Dendritic cell treated with granulocyte-macrophage colony-stimulating factor and Interleukin-4, amounts not matched to agents 40 ng/mL and 50 ng/mL, for 4 days (primary cell): Measurements from ENCODE around the gene FAM107B.
A peak's percentile ranks its signal among the peaks of the same experiment; 100 is the strongest.
"Not testable (repeated sequence)": the region's sequence is repeated elsewhere in the genome, so short reads cannot be mapped to it uniquely, and the experiment has no call there.

Source experiments
- H3K27ac Mint-ChIP-seq: one replicate; pipeline ENCODE4 v1.8.0; 2022; ENCODE audit warnings: mild to moderate bottlenecking, mixed read lengths
- H3K27me3 Mint-ChIP-seq: one replicate; pipeline ENCODE4 v1.8.0; 2022; ENCODE audit warnings: mild to moderate bottlenecking, mixed read lengths
- H3K36me3 Mint-ChIP-seq: one replicate; pipeline ENCODE4 v1.8.0; 2022; ENCODE audit warnings: low read depth, mixed read lengths
- H3K4me1 Mint-ChIP-seq: one replicate; pipeline ENCODE4 v1.8.0; 2022; ENCODE audit warnings: low read depth, mixed read lengths
- H3K4me3 Mint-ChIP-seq: one replicate; pipeline ENCODE4 v1.8.0; 2022; ENCODE audit warnings: mild to moderate bottlenecking, moderate library complexity, mixed read lengths
- H3K9me3 Mint-ChIP-seq: one replicate; pipeline ENCODE4 v1.8.0; 2022; ENCODE audit warnings: mixed read lengths
- intact Hi-C: fragments of 100-400 bp; cut with micrococcal nuclease; formaldehyde crosslinking; loops from one replicate; pipeline ENCODE4 v1.15.0; 2022

Gene FAM107B

DNA sequence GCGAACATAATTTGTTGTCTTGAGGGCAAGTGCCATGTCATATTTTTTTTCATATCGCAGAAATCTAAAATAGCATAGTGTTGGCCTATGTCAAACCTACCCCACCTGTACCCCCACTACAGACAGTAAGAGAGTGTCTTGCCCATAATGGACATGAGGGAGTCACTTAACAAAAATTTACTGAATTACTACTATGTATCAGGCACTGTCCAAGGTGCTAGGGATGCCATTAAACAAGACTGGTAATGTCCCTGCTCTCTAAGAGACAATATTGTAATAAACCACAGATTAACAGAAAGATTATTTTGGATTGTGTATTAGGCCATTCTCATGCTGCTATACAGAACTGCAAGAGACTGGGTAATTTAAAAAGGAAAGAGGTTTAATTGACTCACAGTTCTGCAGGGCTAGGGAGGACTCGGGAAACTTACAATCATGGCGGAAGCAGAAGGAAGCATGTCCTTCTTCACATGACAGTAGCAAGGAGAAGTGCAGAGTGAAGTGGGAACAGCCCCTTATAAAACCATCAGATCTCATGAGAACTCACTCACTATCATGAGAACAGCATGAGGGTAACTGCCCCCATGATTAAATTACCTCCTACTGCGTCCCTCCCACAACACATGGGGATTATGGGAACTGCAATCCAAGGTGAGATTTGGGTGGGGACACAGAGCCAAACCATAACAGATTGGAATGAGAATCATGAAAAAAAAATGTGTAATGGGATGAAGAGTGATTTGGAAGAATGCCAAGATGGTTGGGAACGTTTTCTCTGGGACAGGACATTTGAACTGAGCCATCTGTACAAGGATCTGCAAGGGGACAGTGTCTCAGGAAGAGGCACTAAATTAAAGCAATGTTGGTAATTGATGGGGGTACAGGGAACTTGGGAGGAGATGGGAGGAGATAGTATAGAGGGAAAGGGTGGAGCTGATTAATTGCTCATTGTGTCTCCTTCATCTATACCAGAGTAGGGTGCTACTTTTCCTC, 108.5 kb downstream of the FAM107B start:
- intact Hi-C loops = no loop called here
- Mint-ChIP-seq H3K36me3 (peaks cover 10% of the 10 kb centered on the region), H3K9me3 (peaks cover 27% of the 10 kb centered on the region), H3K27ac (no peak overlapping the region), H3K4me1 (peaks cover 33% of the 10 kb centered on the region), H3K27me3 (no peaks in the 10 kb centered on the region), H3K4me3 (no peak overlapping the region)

DNA sequence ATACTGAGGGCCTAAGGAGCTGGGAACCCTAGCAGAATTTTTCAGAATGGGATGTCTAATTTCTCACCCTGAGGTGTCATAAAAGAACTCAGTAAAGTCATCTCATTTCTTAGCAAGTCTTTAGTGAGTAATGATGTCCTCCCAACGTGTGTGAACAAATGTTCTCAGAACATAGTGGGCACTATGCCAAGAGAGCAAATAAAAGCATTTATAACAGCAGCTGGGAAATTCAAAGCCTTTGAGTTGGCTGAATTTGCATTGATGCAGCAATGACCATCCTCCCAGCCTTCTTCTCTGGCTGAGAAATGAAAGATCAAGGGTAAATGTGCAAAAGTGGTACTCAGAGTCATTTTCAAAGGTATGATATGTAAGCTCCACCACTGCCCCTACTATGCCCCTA, 109.4 kb downstream of the FAM107B start:
- Mint-ChIP-seq H3K36me3 (peaks cover 10% of the 10 kb centered on the region), H3K27ac (no peak overlapping the region), H3K4me3 (no peak overlapping the region), H3K27me3 (peaks cover 2% of the 10 kb centered on the region), H3K4me1 (peaks cover 33% of the 10 kb centered on the region), H3K9me3 (peaks cover 33% of the 10 kb centered on the region)
- intact Hi-C loops = no loop called here

- intact Hi-C loops = no loop called here
- peaks cover 41% of the 10 kb centered on the region for H3K4me1 Mint-ChIP-seq
- peaks cover 10% of the 10 kb centered on the region for H3K36me3 Mint-ChIP-seq
- H3K9me3 Mint-ChIP-seq = peaks cover 33% of the 10 kb centered on the region
- H3K4me3 Mint-ChIP-seq = no peak overlapping the region
- no peak overlapping the region for H3K27ac Mint-ChIP-seq
- H3K27me3 Mint-ChIP-seq = peaks cover 2% of the 10 kb centered on the region
These were observed 110.4 kb downstream of the FAM107B start for GRCh38 chr10:14664345-14664744.

DNA sequence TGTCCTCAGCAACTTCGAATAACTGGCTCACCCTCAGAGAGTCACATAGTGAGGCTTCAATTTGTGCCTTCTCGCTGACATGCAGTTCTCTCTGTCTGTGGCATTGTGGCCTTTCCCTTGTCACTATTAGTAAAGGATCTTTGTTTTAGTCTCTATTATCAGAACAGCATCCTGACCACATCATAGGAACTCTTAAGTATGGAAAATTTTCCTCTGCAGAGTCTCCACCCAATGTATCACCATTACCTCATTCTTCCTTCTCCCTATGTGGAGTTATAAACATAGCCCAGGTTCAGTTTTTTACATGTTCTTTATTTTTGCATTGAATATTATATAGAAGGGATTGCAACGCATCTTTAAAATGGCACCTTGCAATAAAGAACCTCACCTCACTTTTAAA, 112.9 kb downstream of the FAM107B start:
- no peak overlapping the region for H3K27ac Mint-ChIP-seq
- H3K9me3 Mint-ChIP-seq = peaks cover 30% of the 10 kb centered on the region
- intact Hi-C loops = no loop called here
- peaks cover 10% of the 10 kb centered on the region for H3K36me3 Mint-ChIP-seq
- peaks cover 2% of the 10 kb centered on the region for H3K27me3 Mint-ChIP-seq
- H3K4me3 Mint-ChIP-seq = no peak overlapping the region
- peaks cover 63% of the 10 kb centered on the region for H3K4me1 Mint-ChIP-seq

DNA sequence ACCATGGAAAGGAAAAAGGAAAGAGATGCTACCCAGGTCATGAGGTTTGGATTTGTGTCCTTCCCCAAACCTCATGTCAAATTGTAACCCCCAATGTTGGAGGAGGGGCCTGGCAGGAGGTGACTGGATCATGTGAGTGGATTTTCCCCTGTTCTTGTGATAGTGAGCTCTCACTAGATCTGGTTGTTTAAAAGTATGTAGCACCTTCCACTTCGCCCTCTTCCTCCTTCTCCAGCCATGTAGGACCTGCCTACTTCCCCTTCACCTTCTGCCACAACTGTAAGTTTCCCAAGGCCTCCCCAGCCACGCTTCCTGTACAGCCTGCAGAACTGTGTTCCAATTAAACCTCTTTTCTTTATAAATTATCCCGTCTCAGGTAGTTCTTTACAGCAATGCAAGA, 113.9 kb downstream of the FAM107B start:
- Mint-ChIP-seq H3K4me3 (no peak overlapping the region), H3K27ac (peak overlapping the region; percentile 64), H3K36me3 (peaks cover 2% of the 10 kb centered on the region), H3K9me3 (peaks cover 20% of the 10 kb centered on the region), H3K4me1 (peaks cover 73% of the 10 kb centered on the region), H3K27me3 (peaks cover 2% of the 10 kb centered on the region)
- intact Hi-C loops = no loop called here

GRCh38 chr10:14659626-14660196, 115.0 kb downstream of the FAM107B start:
- intact Hi-C loops = no loop called here
- H3K4me1 Mint-ChIP-seq = peaks cover 77% of the 10 kb centered on the region
- no peaks in the 10 kb centered on the region for H3K36me3 Mint-ChIP-seq
- peaks cover 9% of the 10 kb centered on the region for H3K27me3 Mint-ChIP-seq
- peak overlapping the region; percentile 50 for H3K27ac Mint-ChIP-seq
- peaks cover 15% of the 10 kb centered on the region for H3K9me3 Mint-ChIP-seq
- peak overlapping the region; percentile 23 for H3K4me3 Mint-ChIP-seq

DNA sequence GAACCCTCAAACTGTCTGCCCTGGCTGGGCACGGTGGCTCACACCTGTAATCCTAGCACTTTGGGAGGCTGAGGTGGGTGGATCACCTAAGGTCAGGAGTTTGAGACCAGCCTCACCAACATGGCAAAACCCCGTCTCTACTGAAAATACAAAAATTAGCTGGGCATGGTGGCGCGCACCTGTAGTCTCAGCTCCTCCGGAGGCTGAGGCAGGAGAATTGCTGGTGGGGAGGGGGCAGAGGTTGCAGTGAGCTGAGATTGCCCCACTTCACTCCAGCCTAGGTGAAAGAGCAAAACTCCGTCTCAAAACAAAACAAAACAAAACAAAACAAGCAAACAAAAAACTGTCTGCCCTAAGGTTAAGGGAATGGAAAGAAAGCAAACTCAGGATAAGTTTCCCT, 115.6 kb downstream of the FAM107B start:
- intact Hi-C loops, H3K36me3 Mint-ChIP-seq: not testable (repeated sequence)
- Mint-ChIP-seq H3K27me3 (peaks cover 11% of the 10 kb centered on the region), H3K4me3 (peak overlapping the region; percentile 23), H3K9me3 (peaks cover 15% of the 10 kb centered on the region), H3K4me1 (peaks cover 77% of the 10 kb centered on the region), H3K27ac (peak overlapping the region; percentile 50)

GRCh38 chr10:14658331-14659127, 116.2 kb downstream of the FAM107B start:
- peaks cover 11% of the 10 kb centered on the region for H3K27me3 Mint-ChIP-seq
- peak overlapping the region; percentile 50 for H3K27ac Mint-ChIP-seq
- H3K4me1 Mint-ChIP-seq = peaks cover 81% of the 10 kb centered on the region
- H3K36me3 Mint-ChIP-seq = no peaks in the 10 kb centered on the region
- no peak overlapping the region for H3K4me3 Mint-ChIP-seq
- H3K9me3 Mint-ChIP-seq = peaks cover 15% of the 10 kb centered on the region
- intact Hi-C loops = no loop called here

GRCh38 chr10:14656052-14656730, 118.5 kb downstream of the FAM107B start:
- intact Hi-C loops = no loop called here
- no peak overlapping the region for H3K4me3 Mint-ChIP-seq
- H3K36me3 Mint-ChIP-seq = no peaks in the 10 kb centered on the region
- H3K4me1 Mint-ChIP-seq = peaks cover 67% of the 10 kb centered on the region
- H3K27ac Mint-ChIP-seq = no peak overlapping the region
- peaks cover 7% of the 10 kb centered on the region for H3K9me3 Mint-ChIP-seq
- H3K27me3 Mint-ChIP-seq = peaks cover 11% of the 10 kb centered on the region

DNA sequence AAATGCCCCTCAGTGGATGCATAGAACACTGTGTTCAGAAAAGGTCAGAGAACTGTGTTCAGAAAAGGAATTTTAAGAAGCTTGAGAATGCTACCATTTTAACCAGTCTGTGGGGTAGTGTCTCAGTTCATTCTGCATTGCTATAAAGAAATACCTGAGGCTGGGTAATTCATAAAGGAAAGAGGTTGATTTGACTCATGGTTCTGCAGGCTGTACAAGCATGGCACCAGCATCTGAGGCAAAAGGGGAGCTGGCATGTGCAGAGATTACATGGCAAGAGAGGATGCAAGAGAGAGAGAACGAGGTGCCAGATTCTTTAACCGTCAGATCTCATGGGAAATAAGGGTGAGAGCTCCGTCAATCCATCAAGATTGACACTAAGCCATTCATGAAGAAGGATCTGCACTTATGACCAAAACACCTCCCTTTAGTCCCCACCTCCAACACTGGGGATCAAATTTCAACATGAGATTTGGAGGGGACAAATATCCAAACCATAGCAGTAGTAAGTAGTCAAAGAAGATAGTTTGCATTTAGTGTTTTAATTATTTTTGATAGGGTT, 119.8 kb downstream of the FAM107B start:
- Mint-ChIP-seq H3K36me3 (no peaks in the 10 kb centered on the region), H3K27ac (no peak overlapping the region), H3K9me3 (no peaks in the 10 kb centered on the region), H3K27me3 (peaks cover 9% of the 10 kb centered on the region), H3K4me3 (no peak overlapping the region), H3K4me1 (peaks cover 55% of the 10 kb centered on the region)
- intact Hi-C loops = no loop called here

DNA sequence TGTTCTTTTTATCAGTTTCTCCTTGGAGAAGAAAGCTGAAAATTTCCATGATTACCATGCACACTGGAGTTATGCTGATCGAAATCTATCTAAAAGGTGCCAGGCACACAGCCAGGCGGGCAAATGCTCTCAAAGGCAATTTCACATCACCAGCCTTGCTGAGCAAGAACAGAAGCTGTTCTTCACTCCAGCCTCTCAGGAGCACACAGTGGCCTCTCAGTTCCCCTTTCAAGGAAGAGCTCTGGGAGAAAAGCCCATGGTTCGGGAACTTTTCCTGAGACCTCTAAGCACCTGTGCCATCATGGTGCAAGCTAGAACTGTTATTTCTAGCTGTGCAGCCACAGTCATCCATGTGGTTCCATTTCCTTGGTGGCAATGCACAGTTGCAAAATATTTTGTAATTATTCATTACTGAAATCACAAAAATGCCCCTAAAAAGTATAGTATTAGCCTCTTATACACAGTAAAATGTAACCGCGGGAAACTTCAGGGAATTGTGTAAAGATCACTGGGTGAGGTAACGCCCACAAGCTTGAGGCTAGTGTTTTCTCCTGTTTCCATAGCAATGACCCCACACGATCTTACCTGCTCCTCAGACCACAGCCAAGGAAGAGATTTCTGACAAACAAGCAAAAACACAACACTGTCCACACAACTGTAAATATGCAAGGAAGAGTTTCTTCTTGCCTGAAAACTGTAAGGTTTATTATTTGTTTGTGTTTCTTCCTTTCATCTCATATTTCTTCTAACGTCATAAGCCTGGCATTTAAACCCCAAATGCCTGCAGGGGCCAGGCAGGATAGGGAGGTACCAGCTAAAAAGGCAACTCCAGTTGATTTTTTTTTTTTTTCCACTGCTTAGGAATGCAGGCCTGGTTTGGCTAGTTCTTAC, 121.2 kb downstream of the FAM107B start:
- Mint-ChIP-seq H3K4me1 (peaks cover 45% of the 10 kb centered on the region), H3K4me3 (no peak overlapping the region), H3K9me3 (no peaks in the 10 kb centered on the region), H3K27ac (no peak overlapping the region), H3K27me3 (peaks cover 9% of the 10 kb centered on the region), H3K36me3 (no peaks in the 10 kb centered on the region)
- intact Hi-C loops = no loop called here

DNA sequence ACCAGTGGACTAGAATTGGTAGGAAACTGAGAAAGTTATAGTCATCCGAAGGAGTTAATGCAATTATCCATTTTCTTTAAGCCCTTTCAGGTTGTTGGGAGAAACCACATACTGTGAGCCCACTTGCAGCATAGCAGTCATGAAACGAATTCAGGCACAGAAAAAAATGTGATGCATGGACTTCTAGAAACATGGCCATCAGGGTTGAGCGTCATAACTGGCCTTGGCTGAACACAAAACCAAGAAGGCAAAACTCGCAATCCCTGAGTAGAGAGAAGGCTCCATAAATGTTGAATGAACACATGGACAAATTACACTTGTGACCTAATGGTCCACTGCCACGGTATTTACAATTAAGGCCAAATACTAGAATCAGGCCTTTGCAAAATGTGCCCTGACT, 121.9 kb downstream of the FAM107B start:
- no peak overlapping the region for H3K4me3 Mint-ChIP-seq
- peaks cover 9% of the 10 kb centered on the region for H3K27me3 Mint-ChIP-seq
- no peaks in the 10 kb centered on the region for H3K9me3 Mint-ChIP-seq
- H3K36me3 Mint-ChIP-seq = no peaks in the 10 kb centered on the region
- intact Hi-C loops = no loop called here
- H3K27ac Mint-ChIP-seq = no peak overlapping the region
- H3K4me1 Mint-ChIP-seq = peaks cover 45% of the 10 kb centered on the region
